Jurkat, Clone E6-1 (cell line): ENCODE data around the gene IQGAP3.
"Not testable (repeated sequence)": the region's sequence is repeated elsewhere in the genome, so short reads cannot be mapped to it uniquely, and the experiment has no call there.

Source experiments
- DNase-seq: peaks from one replicate; pipeline ENCODE4 v3.0.0-alpha.2; 2011; ENCODE audit warnings: low read depth, low spot score
- H3K4me3 ChIP-seq: 2 replicates; pipeline ENCODE4 v1.5.1; 2011; ENCODE audit warnings: mild to moderate bottlenecking, low read length, control low read depth, moderate library complexity

Gene IQGAP3

DNA sequence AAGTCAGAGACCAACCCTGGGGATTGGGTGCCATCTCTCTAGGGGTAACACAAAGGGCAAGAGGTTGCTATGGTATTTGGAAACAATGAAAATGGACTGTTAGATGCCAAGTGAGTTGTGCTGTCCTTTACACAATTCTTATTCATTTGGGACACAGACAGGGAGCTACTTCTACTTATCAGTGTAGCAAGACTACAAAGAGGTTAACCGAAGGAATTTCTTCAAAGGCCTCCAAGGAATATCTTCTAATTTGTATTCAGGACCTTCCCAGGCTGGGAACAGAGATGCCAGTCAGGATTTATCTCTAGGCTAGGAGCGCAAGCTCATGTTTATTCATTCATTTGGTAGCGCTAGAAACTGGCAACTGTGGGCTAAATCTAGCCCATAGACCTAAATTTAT lies 21.8 kb upstream of the IQGAP3 start:
- DNase-seq, result no peak

DNA sequence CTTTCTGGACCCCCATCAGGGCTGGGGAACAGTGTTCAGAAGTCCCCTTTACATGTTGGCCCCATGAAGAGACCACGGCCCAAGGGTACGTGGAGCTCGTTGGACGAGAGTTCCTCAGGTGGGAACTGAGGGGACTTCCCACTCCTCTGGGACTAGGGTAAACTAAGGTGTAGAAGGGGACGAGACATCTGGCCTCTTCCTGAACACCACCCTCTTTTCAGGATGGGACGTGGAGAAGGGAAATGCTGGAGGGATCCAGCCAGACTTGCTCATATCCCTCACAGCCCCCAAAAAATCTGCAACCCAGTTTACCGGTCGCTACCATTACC lies 21.3 kb upstream of the IQGAP3 start:
- no peak overlapping the region for H3K4me3 ChIP-seq
- DNase-seq, result no peak

More for the DNA sequence above, 21.8 kb upstream of the IQGAP3 start:
- H3K4me3 ChIP-seq, result no peak overlapping the region

DNA sequence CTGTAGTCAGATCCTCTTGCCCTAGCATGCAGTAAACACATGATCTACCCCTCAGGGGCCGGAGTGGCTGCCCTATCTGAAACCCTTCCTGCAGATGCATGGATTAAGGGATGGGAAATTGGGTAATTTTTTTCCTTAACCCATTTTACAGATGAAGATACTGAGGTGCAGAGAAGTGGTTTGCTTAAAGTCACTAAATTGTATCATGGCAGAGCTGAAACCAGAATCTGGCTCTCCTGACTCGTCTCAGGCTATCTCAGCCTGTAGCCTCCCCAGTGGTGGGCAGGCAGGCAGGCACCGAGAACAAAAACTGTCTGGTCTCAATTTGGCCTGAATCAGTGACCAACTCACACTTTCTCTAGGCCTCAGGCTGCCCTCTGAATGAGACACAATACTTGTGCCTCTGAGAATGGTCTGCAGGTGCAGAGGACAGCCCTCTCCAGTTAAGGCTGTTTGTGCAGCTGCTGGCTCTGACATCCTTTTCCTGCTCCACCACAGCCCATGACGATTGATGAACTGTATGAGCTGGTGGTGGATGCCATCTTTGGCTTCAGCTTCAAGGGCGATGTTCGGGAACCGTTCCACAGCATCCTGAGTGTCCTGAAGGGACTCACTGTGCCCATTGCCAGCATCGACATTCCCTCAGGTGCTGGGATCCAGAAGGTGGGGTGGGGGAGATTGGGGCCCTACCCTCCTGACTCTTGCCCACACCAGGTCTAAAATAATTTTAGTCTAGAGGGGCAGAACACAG lies 20.7 kb upstream of the IQGAP3 start:
- no peak for DNase-seq
- peak overlapping the region; percentile 84; the same call in 1 of the 2 replicates for H3K4me3 ChIP-seq

DNA sequence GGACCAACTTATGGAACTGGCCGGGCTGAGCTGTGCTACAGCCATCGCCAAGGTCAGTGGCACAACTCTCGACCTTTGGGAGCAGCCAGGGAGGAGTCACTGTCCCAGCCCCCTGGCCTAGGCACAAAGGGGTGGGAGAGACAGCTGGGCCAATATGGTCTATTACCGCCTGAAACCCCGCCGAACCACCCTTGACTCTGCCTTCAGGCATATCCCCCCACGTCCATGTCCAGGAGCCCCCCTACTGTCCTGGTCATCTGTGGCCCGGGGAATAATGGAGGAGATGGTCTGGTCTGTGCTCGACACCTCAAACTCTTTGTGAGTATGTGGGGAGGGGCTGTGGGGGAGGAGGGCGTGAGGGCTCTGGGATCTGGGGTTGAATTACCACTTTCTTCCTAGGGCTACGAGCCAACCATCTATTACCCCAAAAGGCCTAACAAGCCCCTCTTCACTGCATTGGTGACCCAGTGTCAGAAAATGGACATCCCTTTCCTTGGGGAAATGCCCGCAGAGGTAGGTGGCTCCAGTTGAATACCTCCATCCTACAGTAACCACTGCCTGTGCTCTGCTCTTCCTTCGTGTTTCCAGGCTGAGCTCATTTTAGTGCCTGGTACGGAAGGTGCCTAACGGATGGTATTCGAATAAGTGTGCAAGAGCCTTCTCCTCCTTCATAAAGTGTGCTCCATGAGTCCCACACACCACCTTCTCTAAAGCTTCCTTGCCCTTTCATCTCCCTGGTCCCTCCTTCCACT lies 20.0 kb upstream of the IQGAP3 start:
- no peak for DNase-seq
- H3K4me3 ChIP-seq, result peak overlapping the region; percentile 84

DNA sequence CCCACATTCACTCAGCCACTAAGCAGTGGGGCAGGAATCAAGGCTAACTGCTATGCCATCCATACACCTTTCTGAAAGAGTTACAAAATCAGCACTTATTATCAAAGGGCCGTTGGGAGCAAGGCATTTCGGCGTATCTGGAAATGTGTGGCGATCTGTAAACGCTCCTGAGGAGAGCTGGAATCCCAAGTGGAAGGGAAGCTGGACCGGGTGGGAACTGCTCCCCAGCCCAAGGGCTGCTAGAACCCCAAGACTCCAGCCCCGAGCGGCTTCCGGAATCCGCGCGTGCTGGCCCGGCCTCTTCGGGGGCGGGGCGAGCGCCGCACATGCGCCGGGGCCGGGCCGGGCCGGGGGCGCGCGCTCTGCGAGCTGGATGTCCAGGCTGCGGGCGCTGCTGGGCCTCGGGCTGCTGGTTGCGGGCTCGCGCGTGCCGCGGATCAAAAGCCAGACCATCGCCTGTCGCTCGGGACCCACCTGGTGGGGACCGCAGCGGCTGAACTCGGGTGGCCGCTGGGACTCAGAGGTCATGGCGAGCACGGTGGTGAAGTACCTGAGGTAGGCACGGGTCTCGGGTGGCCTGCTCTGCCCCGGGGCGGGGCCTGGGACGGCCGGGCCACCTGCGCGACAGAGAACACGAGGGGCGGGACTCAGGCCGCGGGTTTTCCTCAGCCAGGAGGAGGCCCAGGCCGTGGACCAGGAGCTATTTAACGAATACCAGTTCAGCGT lies 19.2 kb upstream of the IQGAP3 start, which contains the start of gene NAXE:
Gene NAXE, plus strand, starts transcription at position 345 of the 726 bp plus-strand sequence. Its CDS starts 29 bp downstream, at position 374.
- H3K4me3 ChIP-seq, result peak within 1 kb of the TSS; percentile 84
- no peak for DNase-seq

DNA sequence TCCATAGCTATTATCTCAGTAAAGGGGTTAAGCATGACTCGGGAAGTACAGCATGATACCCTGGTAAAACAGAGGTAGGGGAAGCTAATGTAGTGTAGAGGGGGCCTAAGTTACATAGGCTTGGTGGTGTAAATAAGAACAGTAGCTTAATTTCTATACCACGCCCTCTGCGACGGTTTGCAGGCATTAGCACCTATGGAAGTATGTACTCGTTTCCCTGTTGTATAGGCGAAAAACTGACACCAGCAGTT lies 18.7 kb upstream of the IQGAP3 start:
- H3K4me3 ChIP-seq, result peak overlapping the region; percentile 84
- no peak for DNase-seq

DNA sequence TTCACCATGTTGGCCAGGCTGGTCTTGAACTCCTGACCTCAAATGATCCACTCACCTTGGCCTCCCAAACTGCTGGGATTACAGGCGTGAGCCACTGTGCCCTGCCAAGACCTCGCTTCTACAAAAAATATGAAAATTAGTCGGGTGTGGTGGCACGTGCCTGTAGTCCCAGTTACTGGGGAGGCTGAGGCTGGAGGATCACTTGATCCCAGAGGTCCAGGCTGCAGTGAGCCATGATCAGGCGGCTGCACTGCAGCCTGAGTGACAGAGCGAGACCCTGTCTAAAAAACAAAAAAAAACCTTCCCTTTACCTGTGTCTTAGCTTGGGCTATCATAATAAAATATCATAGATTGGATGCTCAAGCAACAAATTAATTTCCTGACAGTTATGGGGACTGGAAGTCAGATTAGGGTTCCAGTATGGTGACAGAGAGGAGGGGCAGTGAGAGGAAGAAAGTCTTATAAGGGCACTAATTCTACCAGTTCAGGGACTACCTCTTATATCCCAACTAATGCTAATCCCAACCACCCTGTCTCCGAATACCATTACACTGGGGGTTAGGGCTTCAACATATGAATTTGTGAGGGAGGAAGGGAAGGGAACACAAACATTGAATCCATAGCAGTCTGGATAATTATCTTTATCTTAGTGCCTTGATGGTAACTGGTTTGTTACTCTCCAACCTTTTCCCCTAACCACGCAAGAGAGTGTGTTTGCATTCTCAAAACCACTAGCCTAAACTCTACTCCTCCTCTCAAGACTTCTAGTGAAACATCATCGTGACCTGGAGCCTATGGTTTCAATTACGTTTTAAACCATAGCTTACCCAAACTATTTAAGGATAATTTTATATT lies 18.2 kb upstream of the IQGAP3 start:
- H3K4me3 ChIP-seq, result peak overlapping the region; percentile 84

DNA sequence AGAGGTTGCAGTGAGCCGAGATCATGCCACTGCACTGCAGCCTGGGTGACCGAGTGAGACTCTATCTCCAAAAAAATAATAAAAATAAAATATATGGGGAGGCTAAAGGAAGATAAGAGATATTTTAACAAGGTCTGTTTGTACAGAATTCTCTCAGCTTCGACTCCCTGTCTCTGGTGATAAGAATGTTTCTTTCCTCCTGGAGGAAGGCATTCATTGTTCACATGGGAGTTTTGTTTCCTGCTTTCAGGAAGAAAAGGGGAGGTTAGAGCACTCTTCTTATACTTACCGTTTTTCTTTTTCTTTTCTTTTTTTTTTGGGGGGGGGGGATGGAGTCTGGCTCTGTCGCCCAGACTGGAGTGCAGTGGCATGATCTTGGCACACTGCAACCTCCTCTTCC lies 17.2 kb upstream of the IQGAP3 start:
- DNase-seq, result no peak
- H3K4me3 ChIP-seq, result no peak overlapping the region

More for the DNA sequence above, 18.2 kb upstream of the IQGAP3 start:
- DNase-seq, result no peak

DNA sequence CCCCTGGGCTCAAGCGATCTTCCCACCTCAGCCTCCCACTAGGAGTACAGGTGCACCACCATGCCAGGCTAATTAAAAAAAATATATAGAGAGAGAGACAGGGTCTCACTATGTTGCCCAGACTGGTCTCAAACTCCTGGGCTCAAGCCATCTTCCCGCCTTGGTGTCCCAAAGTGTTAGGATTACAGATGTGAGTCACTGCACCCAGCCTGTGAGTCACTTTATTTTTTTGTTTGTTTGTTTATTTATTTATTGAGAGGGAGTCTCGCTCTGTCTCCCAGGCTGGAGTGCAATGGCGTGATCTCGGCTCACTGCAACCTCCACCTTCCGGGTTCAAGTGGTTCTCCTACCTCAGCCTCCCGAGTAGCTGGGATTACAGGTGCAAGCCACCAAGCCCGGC lies 15.6 kb upstream of the IQGAP3 start:
- H3K4me3 ChIP-seq, DNase-seq: not testable (repeated sequence)

DNA sequence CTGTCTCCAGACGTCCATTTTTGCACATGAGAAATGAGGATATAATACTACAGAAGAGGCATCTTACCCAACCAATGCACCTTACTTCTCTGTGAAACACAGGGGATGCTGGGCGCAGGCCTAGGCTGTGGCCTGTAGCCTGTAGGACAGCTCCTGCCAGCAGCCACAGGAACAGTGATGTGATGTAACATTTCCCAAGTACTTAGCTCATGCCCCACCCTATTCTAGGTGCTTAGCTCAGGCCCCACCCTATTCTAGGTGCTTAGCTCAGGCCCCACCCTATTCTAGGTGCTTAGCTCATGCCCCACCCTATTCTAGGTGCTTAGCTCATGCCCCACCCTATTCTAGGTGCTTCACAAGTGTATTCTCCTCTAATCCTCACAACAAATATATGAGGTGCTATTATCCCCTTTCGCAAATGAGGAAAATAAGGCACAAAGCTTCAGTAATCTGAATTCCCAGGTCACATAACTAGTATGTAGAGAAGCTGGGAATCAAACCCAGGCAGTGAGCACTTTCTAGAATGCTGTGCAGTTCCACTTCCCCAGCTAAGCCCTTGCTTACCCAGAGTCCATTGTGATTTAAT lies 14.6 kb upstream of the IQGAP3 start:
- no peak overlapping the region for H3K4me3 ChIP-seq
- no peak for DNase-seq

DNA sequence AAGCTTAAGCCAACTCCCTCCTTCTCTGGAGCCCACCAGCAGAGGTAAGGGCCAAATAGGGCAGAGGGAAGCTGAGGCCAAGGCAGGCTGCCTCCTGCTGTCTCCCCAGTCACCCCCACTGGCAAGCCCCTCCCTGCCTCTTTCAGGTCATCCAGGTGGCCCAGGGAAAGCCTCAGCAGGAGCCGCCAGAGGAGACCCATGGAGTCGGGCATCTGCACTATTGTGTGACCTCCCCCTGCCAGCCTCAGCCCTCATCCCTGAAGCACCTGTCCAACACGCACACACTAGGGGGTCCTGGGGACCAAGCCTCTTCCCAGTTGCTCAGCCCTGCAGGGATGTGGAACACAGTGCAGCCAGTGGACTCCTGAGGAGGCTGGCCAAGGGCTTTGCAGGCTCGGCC lies 14.0 kb upstream of the IQGAP3 start:
- no peak overlapping the region for H3K4me3 ChIP-seq

DNA sequence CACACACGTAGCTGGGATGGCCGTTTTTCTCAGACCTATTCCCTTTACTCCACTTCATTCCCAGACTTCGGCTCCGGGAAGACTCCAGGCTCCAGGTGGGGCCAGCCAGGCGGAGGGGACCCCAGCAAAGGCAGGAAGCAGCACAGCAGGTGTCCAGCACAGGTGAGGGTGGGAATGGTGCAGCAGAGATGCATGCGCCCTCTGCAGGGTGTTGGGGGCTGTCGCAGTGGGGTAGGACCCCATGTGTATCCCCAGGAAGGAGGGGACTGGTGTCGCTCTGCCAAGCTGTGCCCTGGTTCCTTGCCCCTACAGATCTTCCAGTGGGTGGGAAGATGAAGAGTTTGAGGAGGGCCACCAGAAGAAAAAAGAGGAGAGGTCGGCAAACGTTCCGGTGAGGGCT lies 12.4 kb upstream of the IQGAP3 start:
- DNase-seq, result no peak
- H3K4me3 ChIP-seq, result no peak overlapping the region

More for the DNA sequence above, 14.0 kb upstream of the IQGAP3 start:
- DNase-seq, result no peak

DNA sequence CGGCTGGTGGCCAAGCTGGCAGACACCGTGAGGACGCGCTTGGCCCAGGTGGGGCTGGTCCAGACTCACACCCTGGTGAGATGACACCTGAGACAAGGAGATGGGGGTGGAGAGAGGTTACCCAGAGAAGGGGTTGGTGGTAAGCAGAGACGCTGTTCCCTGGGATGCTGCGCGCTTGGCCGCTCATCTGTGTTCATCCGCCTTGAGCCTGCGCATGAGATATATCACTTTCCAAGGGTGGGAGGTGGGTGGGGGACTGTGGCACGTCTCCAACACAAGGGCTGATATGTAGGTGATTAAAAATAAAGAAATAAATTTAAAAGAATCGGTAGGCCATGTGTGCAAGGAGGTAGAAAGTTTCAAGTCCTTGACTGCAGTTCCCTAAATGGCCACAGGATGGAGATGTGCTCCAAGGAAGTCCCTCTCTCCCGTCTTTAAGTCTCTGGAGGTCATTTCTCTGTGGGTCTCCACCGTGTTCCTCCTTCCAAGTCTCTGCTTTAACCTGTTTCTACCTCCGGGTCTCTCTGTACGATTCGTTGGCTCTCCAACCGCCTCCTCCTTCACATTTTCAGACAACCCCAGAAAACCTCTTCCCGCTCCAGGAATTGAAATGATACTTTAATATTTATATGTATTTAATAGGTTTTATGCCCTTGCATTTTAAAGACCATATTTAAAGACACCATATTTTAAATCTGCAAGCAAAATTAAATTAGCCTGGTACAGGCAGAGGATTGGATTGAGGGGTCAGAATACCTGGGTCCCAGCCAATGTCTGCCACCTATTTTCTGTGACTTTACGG lies 11.7 kb upstream of the IQGAP3 start:
- no peak overlapping the region for H3K4me3 ChIP-seq
- peak; percentile 86 for DNase-seq

DNA sequence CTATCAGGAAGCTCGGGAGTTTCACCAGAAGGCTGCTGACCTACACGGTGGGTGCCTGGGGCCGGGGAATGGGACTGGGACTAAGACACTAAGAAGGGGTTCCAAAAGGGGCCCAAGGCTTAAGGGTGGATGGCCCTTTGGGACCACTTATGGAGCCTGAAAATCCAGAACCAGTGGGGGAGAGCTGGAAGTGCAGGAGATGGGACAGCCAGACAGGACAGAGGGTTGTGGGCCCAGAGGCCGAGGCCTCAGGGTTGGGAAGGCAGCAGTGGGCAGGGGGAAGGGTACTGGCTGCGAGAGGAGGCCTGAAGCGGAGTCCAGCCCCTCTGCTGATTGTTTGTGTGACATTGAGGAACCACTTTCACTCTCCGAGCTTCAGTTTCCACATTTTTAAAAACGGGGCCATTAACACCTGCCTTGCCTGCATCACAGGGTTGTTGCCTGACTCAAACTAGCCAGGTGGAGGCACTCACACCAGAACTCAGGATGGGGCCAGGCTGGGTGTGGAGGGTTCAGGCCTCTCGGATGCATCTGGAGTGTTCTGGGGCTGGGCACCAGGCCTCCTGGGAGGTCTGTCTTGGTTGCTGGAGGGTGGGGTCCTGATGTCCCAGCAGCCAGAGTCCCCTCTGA lies 10.1 kb upstream of the IQGAP3 start:
- peak overlapping the region; percentile 75 for H3K4me3 ChIP-seq

DNA sequence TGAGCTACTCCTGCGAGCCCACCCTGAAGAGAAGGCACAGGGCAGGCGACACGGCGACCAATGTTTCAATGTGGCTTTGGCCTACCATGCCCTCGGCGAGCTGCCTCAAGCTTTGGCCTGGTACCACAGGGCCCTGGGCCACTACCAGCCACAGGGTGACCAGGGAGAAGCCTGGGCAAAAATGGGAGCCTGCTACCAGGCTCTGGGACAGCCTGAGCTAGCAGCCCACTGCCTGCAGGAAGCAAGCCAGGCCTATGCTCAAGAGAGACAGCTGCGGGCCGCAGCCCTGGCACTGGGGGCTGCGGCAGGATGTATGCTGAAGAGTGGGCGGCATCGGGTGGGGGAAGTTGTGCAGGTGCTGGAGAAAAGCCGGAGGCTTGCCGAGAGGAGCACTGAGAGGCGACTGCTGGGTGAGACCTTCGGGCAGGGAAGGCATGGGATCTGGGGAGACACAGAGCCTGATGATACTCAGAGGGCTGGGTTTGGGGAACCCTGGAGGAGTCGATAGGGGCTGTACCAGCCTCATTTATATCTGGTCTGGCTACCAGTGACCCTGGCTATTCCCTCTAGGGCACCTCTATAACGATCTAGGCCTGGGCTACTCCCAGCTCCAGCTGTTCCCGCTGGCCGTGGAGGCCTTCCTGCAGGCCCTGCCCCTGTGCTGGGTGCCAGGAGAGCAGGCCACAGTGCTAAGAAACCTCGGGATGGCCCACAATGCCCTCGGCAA lies 9.5 kb upstream of the IQGAP3 start:
- peak overlapping the region; percentile 75 for H3K4me3 ChIP-seq
- peak; percentile 89 for DNase-seq

More for the DNA sequence above, 10.1 kb upstream of the IQGAP3 start:
- no peak for DNase-seq

DNA sequence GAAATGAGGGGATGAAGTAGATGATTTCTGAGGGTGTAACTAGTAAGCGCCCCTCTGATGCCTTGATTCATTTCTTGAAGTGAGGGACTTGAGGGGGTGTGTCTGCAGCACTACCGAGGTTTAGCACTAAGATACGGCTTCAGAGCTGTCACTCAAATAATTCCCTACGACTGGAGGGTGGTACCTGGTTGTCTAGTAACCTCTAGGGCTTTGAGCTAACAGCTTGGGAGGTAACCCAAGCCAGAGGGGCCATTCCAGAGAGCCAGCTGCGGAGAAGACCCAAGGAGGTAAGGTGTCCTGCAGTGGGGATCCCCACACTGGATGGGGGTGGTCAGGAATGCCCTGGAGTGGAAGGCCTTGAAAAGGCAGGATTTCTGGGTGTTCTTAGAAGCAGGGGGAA lies 7.1 kb upstream of the IQGAP3 start, which contains the start of gene TTC24:
Gene TTC24, plus strand, starts transcription at position 252 of the 400 bp plus-strand sequence. CDS start 1,642 bp downstream, outside the sequence.
- H3K4me3 ChIP-seq, result no peak within 1 kb of the TSS
- no peak for DNase-seq

DNA sequence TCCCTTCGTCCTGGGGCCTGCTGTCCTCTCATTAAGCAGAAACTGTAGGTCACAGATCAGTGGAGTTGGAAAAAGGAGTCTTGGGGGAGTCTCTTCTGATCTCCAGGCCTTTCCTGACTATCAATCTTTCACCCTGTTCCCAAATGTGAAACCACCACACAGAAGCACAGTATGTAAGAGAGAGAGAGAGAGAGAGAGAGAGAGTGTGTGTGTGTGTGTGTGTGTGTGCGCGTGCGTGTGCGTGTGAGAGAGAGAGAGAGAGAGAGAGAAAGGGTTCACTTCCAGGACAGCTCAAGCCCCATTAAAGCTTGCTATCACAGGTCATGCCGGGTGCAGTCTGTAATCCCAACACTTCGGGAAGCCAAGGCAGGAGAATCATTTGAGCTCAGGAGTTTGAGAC lies 5.7 kb upstream of the IQGAP3 start:
- no peak overlapping the region for H3K4me3 ChIP-seq
- DNase-seq, result no peak
